OCI-LY1 (cell line): ENCODE measurements around the gene S1PR4.

Experiments
- H2AFZ ChIP-seq: fragments of 200-600 bp; sonication (generic), shearing (Covaris generic); 2 replicates; pipeline ENCODE4 v1.6.0; 2014; ENCODE audit warnings: antibody characterized with exemption, mild to moderate bottlenecking, low read length
- H3F3A ChIP-seq: fragments of 200-600 bp; sonication (generic), shearing (Covaris generic); 2 replicates; pipeline ENCODE4 v1.6.0; 2014; ENCODE audit warnings: mild to moderate bottlenecking, antibody characterized with exemption, low read length, moderate library complexity; ENCODE audit not compliant: insufficient read depth
- H3K27ac ChIP-seq: fragments of 200-600 bp; sonication (generic); 2 replicates; pipeline ENCODE4 v1.5.1; 2014; ENCODE audit warnings: low read length, mixed run types, mild to moderate bottlenecking, low read depth; ENCODE audit not compliant: poor library complexity, severe bottlenecking
- H3K27me3 ChIP-seq: fragments of 200-600 bp; sonication (generic); 2 replicates; pipeline ENCODE4 v1.6.0; 2014; ENCODE audit warnings: antibody characterized with exemption, mild to moderate bottlenecking, low read length, moderate library complexity; ENCODE audit not compliant: insufficient read depth
- H3K36me3 ChIP-seq: fragments of 200-600 bp; sonication (generic); 2 replicates; pipeline ENCODE4 v1.6.1; 2014; ENCODE audit warnings: mild to moderate bottlenecking, antibody characterized with exemption, low read length, moderate library complexity, mixed read lengths; ENCODE audit not compliant: insufficient read depth
- H3K4me1 ChIP-seq: fragments of 200-600 bp; sonication (generic); 2 replicates; pipeline ENCODE4 v1.5.1; 2014; ENCODE audit warnings: mild to moderate bottlenecking, low read length, moderate library complexity; ENCODE audit not compliant: insufficient read depth, severe bottlenecking
- H3K4me2 ChIP-seq: fragments of 200-600 bp; sonication (generic), shearing (Covaris generic); 2 replicates; pipeline ENCODE4 v1.6.1; 2014; ENCODE audit warnings: low read length
- H3K4me3 ChIP-seq: fragments of 200-600 bp; sonication (generic); 2 replicates; pipeline ENCODE4 v1.5.1; 2014; ENCODE audit warnings: low read length, low read depth, mild to moderate bottlenecking, mixed read lengths; ENCODE audit not compliant: poor library complexity, severe bottlenecking
- H3K79me2 ChIP-seq: fragments of 200-600 bp; shearing (Covaris generic); 2 replicates; pipeline ENCODE4 v1.6.1; 2016; ENCODE audit warnings: mixed run types, low read length, mixed read lengths; ENCODE audit not compliant: insufficient read depth
- H3K9ac ChIP-seq: fragments of 200-600 bp; sonication (generic), shearing (Covaris generic); 2 replicates; pipeline ENCODE4 v1.6.1; 2014; ENCODE audit warnings: mild to moderate bottlenecking, low read length, mixed read lengths
- H3K9me2 ChIP-seq: fragments of 200-600 bp; sonication (generic), shearing (Covaris generic); 2 replicates; pipeline ENCODE4 v1.6.1; 2014; ENCODE audit warnings: low read depth, mild to moderate bottlenecking, low read length, mixed read lengths
- H3K9me3 ChIP-seq: fragments of 200-600 bp; shearing (Covaris generic); 2 replicates; pipeline ENCODE4 v1.6.1; 2014; ENCODE audit warnings: low read length, mixed read lengths
- H4K20me1 ChIP-seq: fragments of 200-600 bp; sonication (generic), shearing (Covaris generic); 2 replicates; pipeline ENCODE4 v1.6.0; 2016; ENCODE audit warnings: mild to moderate bottlenecking, low read length; ENCODE audit not compliant: insufficient read depth
- EZH2 ChIP-seq: fragments of 200-600 bp; sonication (generic), shearing (Covaris generic); IDR thresholded peaks from 2 replicates; pipeline ENCODE4 v1.8.0; 2017; ENCODE audit warnings: borderline replicate concordance, mixed run types, mild to moderate bottlenecking, antibody characterized with exemption, low read length, moderate library complexity, mixed read lengths
- TF ChIP-seq, protein P1 (sequence below): fragments of 200-600 bp; sonication (generic), shearing (Covaris generic); IDR thresholded peaks from 2 replicates; pipeline ENCODE4 v1.5.1; 2017; ENCODE audit warnings: mild to moderate bottlenecking, antibody characterized with exemption, low read length, moderate library complexity, mixed read lengths

S1PR4 gene, protein sequence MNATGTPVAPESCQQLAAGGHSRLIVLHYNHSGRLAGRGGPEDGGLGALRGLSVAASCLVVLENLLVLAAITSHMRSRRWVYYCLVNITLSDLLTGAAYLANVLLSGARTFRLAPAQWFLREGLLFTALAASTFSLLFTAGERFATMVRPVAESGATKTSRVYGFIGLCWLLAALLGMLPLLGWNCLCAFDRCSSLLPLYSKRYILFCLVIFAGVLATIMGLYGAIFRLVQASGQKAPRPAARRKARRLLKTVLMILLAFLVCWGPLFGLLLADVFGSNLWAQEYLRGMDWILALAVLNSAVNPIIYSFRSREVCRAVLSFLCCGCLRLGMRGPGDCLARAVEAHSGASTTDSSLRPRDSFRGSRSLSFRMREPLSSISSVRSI

DNA sequence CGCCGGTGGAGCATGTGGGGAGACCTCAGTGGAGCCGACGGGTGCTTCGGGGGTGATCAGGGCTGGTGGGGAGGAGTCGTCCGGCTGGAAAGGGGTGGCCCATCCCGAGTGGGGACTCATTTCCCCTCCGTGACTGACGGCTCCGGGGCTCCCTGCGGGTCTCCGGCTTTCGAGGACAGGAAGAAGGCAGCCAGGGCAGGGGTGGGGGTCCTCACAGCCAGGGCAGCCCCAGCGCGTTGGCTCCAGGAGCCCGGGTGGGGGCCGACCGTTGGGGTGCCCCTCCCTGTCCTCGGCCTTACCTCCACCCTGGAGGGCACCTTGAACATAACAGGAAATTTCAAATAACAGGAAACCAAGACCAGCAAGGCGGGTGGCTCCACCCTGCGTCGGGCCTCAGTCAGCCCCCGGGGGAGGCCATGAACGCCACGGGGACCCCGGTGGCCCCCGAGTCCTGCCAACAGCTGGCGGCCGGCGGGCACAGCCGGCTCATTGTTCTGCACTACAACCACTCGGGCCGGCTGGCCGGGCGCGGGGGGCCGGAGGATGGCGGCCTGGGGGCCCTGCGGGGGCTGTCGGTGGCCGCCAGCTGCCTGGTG lies at the start of gene S1PR4:
Gene S1PR4, plus strand, starts transcription at position 393 of the 596 bp plus-strand sequence. Its CDS starts 24 bp downstream, at position 417.
- H3K27ac ChIP-seq, result no peak within 1 kb of the TSS
- peak within 1 kb of the TSS; percentile 11; the same call in 1 of the 2 replicates for H3K4me2 ChIP-seq
- H3K4me3 ChIP-seq, result peak within 1 kb of the TSS; percentile 45
- no peaks in the 10 kb centered on the region for H3F3A ChIP-seq
- no peaks in the 10 kb centered on the region for H3K79me2 ChIP-seq
- H4K20me1 ChIP-seq, result no peaks in the 10 kb centered on the region
- H3K9ac ChIP-seq, result no peak within 1 kb of the TSS; the same call in 1 of the 2 replicates
- no peak within 1 kb of the TSS for H2AFZ ChIP-seq
- no peaks in the 10 kb centered on the region for H3K9me3 ChIP-seq
- H3K27me3 ChIP-seq, result 0 out of 2 replicates have a peak, but pooled peaks cover 7% of the 10 kb centered on the region
- TF ChIP-seq, protein P1, sequence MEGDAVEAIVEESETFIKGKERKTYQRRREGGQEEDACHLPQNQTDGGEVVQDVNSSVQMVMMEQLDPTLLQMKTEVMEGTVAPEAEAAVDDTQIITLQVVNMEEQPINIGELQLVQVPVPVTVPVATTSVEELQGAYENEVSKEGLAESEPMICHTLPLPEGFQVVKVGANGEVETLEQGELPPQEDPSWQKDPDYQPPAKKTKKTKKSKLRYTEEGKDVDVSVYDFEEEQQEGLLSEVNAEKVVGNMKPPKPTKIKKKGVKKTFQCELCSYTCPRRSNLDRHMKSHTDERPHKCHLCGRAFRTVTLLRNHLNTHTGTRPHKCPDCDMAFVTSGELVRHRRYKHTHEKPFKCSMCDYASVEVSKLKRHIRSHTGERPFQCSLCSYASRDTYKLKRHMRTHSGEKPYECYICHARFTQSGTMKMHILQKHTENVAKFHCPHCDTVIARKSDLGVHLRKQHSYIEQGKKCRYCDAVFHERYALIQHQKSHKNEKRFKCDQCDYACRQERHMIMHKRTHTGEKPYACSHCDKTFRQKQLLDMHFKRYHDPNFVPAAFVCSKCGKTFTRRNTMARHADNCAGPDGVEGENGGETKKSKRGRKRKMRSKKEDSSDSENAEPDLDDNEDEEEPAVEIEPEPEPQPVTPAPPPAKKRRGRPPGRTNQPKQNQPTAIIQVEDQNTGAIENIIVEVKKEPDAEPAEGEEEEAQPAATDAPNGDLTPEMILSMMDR, result no peak
- no peak for TF ChIP-seq EZH2
- no peaks in the 10 kb centered on the region for H3K36me3 ChIP-seq
- H3K4me1 ChIP-seq, result peaks cover 28% of the 10 kb centered on the region
- no peaks in the 10 kb centered on the region for H3K9me2 ChIP-seq

DNA sequence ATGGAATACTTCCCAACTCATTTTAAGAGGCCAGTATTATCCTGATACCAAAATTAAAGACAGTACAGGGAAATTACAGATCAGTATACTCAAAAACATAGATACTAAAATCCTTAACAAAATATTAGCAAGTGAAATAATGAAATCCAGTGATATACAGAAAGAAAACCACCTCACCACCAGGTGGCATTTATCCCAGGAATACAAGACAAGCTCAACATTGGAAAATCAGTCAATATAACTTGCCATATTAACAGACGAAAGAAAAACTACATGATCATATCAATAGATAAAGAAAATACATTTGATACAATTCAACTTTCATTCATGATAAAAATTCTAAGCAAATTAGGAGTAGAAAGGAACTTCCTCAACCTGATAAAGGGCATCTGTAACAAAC lies 49.5 kb upstream of the S1PR4 start:
- Histone ChIP-seq H3K9ac (no peak overlapping the region), H3K27ac (no peak overlapping the region), H3K4me3 (no peak overlapping the region), H3F3A (no peaks in the 10 kb centered on the region), H3K9me3 (no peaks in the 10 kb centered on the region), H3K36me3 (no peaks in the 10 kb centered on the region), H3K4me1 (no peaks in the 10 kb centered on the region), H3K79me2 (no peaks in the 10 kb centered on the region), H3K4me2 (no peak overlapping the region), H3K27me3 (no peaks in the 10 kb centered on the region), H4K20me1 (no peaks in the 10 kb centered on the region), H2AFZ (no peak overlapping the region), H3K9me2 (no peaks in the 10 kb centered on the region)
- no peak for TF ChIP-seq EZH2
- TF ChIP-seq, protein P1, result peak; percentile 35; the same call in 1 of the 2 replicates

DNA sequence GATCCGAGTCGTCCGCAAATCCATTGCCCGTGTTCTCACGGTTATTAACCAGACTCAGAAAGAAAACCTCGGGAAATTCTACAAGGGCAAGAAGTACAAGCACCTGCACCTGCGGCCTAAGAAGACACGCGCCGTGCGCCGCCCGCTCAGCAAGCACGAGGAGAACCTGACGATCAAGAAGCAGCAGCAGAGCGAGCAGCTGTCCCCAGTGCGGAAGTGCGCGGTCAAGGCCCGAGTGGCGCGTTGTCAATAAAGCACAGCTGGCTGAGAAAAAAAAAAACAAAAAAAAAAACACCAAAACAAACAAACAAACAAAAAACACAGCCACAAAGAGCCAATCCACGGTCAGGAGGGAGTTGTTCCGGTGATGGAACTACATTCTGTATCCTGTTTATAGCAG lies 47.4 kb upstream of the S1PR4 start:
- no peak overlapping the region for H3K4me3 ChIP-seq
- H3K4me2 ChIP-seq, result no peak overlapping the region
- no peaks in the 10 kb centered on the region for H4K20me1 ChIP-seq
- H3K9ac ChIP-seq, result no peak overlapping the region
- no peaks in the 10 kb centered on the region for H3K9me3 ChIP-seq
- no peak overlapping the region for H2AFZ ChIP-seq
- TF ChIP-seq, protein P1, result no peak
- TF ChIP-seq EZH2, result no peak
- no peaks in the 10 kb centered on the region for H3K4me1 ChIP-seq
- H3K27ac ChIP-seq, result no peak overlapping the region
- no peaks in the 10 kb centered on the region for H3K36me3 ChIP-seq
- no peaks in the 10 kb centered on the region for H3K9me2 ChIP-seq
- no peaks in the 10 kb centered on the region for H3K79me2 ChIP-seq
- H3F3A ChIP-seq, result no peaks in the 10 kb centered on the region
- H3K27me3 ChIP-seq, result peaks cover 5% of the 10 kb centered on the region; the same call in 1 of the 2 replicates
